ENCODE measurements around the gene MRPL23.

GRCh38 chr11:1958367-1958766 is 11.2 kb downstream of the MRPL23 start:
- TF ChIP-seq REST (IDR thresholded peaks at IDR 0.05; ENCODE audit: insufficient read depth in 1 of 2, low read depth in 2 of 2, low read length in 2 of 2), result no peak
- no peak for TF ChIP-seq SIN3A (IDR thresholded peaks at IDR 0.05; ENCODE audit: borderline replicate concordance, insufficient read depth, low read length)
